H9 (cell line): ENCODE measurements around the gene ULK4. TPM values are rescaled to one million over a fixed set of nuclear protein-coding genes. Genes with fewer than 3 reads are reported as not detected.

Experiments
- DNase-seq: peaks from one replicate; pipeline ENCODE4 v3.0.0-alpha.2; 2017
- H2AFZ ChIP-seq: one replicate; pipeline ENCODE4 v1.6.1; 2013; ENCODE audit warnings: mild to moderate bottlenecking, low read length, control low read depth, moderate library complexity
- H2AK5ac ChIP-seq: 2 replicates; pipeline ENCODE4 v1.6.1; 2013; ENCODE audit warnings: low read length, control low read depth, mixed read lengths; ENCODE audit not compliant: insufficient read length
- H2BK120ac ChIP-seq: one replicate; pipeline ENCODE4 v1.6.1; 2013; ENCODE audit warnings: low read depth, mild to moderate bottlenecking, low read length, control low read depth, inconsistent platforms; ENCODE audit not compliant: poor library complexity, severe bottlenecking
- H2BK12ac ChIP-seq: 2 replicates; pipeline ENCODE4 v1.6.1; 2013; ENCODE audit warnings: low read length, control low read depth, mixed read lengths, low read depth; ENCODE audit not compliant: insufficient read length
- H2BK15ac ChIP-seq: 2 replicates; pipeline ENCODE4 v1.6.1; 2013; ENCODE audit warnings: low read depth, low read length, control low read depth
- H2BK20ac ChIP-seq: one replicate; pipeline ENCODE4 v1.6.1; 2013; ENCODE audit warnings: low read depth, mild to moderate bottlenecking, low read length, control low read depth, inconsistent platforms; ENCODE audit not compliant: poor library complexity, severe bottlenecking
- H2BK5ac ChIP-seq: 2 replicates; pipeline ENCODE4 v1.6.1; 2013; ENCODE audit warnings: low read length, control low read depth, mixed read lengths; ENCODE audit not compliant: insufficient read length
- H3K14ac ChIP-seq: 2 replicates; pipeline ENCODE4 v1.6.1; 2013; ENCODE audit warnings: low read length, control low read depth; ENCODE audit not compliant: insufficient read depth
- H3K18ac ChIP-seq: 2 replicates; pipeline ENCODE4 v1.6.1; 2013; ENCODE audit warnings: low read depth, mild to moderate bottlenecking, mixed read lengths, low read length, control low read depth; ENCODE audit not compliant: insufficient read length
- H3K23ac ChIP-seq: 2 replicates; pipeline ENCODE4 v1.6.1; 2013; ENCODE audit warnings: low read length, control low read depth, mixed read lengths, low read depth; ENCODE audit not compliant: insufficient read length
- H3K23me2 ChIP-seq: 2 replicates; pipeline ENCODE4 v1.6.1; 2013; ENCODE audit warnings: low read depth, mild to moderate bottlenecking, mixed read lengths, low read length, control low read depth; ENCODE audit not compliant: insufficient read length, poor library complexity, severe bottlenecking
- H3K27ac ChIP-seq: 2 replicates; pipeline ENCODE4 v1.5.1; 2013; ENCODE audit warnings: low read length, control low read depth, mixed read lengths, low read depth; ENCODE audit not compliant: insufficient read length
- H3K27me3 ChIP-seq: 2 replicates; pipeline ENCODE4 v1.6.1; 2013; ENCODE audit warnings: low read length, control low read depth, inconsistent platforms; ENCODE audit not compliant: insufficient read depth
- H3K4ac ChIP-seq: 2 replicates; pipeline ENCODE4 v1.6.1; 2013; ENCODE audit warnings: low read depth, mild to moderate bottlenecking, control low read depth, inconsistent platforms, low read length, moderate library complexity
- H3K4me1 ChIP-seq: 2 replicates; pipeline ENCODE4 v1.6.1; 2013; ENCODE audit warnings: low read length, control low read depth, inconsistent platforms; ENCODE audit not compliant: insufficient read depth
- H3K4me2 ChIP-seq: 2 replicates; pipeline ENCODE4 v1.6.1; 2013; ENCODE audit warnings: low read length, control low read depth, mixed read lengths; ENCODE audit not compliant: insufficient read length, insufficient read depth
- H3K56ac ChIP-seq: 2 replicates; pipeline ENCODE4 v1.6.1; 2013; ENCODE audit warnings: low read depth, mild to moderate bottlenecking, mixed read lengths, low read length, control low read depth; ENCODE audit not compliant: insufficient read length
- H3K79me1 ChIP-seq: 2 replicates; pipeline ENCODE4 v1.6.1; 2013; ENCODE audit warnings: low read depth, mild to moderate bottlenecking, moderate library complexity, low read length, control low read depth, inconsistent platforms; ENCODE audit not compliant: insufficient read depth, poor library complexity, severe bottlenecking
- H3K79me2 ChIP-seq: 2 replicates; pipeline ENCODE4 v1.6.1; 2013; ENCODE audit warnings: low read length, control low read depth, inconsistent platforms; ENCODE audit not compliant: insufficient read depth
- H3K9ac ChIP-seq: 2 replicates; pipeline ENCODE4 v1.6.1; 2013; ENCODE audit warnings: low read length, control low read depth, mixed read lengths; ENCODE audit not compliant: insufficient read length; ENCODE audit errors: extremely low read depth
- H3K9me3 ChIP-seq: one replicate; pipeline ENCODE4 v1.6.1; 2013; ENCODE audit warnings: low read depth, low read length, inconsistent platforms; ENCODE audit not compliant: control insufficient read depth
- H3T11ph ChIP-seq: one replicate; pipeline ENCODE4 v1.6.1; 2013; ENCODE audit warnings: mild to moderate bottlenecking, low read length, control low read depth, inconsistent platforms
- H4K20me1 ChIP-seq: one replicate; pipeline ENCODE4 v1.6.1; 2013; ENCODE audit not compliant: control insufficient read depth, insufficient read length, insufficient read depth
- H4K5ac ChIP-seq: 2 replicates; pipeline ENCODE4 v1.6.1; 2013; ENCODE audit warnings: low read depth, mild to moderate bottlenecking, mixed read lengths, low read length, control low read depth; ENCODE audit not compliant: insufficient read length
- H4K8ac ChIP-seq: replicated peaks from 2 replicates; pipeline ENCODE4 v1.6.1; 2013; ENCODE audit warnings: low read length, control low read depth, mixed read lengths, low read depth; ENCODE audit not compliant: insufficient read length
- H4K91ac ChIP-seq: 2 replicates; pipeline ENCODE4 v1.6.1; 2013; ENCODE audit warnings: low read depth, mild to moderate bottlenecking, moderate library complexity, mixed read lengths, low read length, control low read depth; ENCODE audit not compliant: insufficient read length
- H3K27ac Mint-ChIP-seq, 3 experiments: 2 replicates in 2 of 3; 3 replicates in 1 of 3; pipeline ENCODE4 v1.8.0; 2020 to 2021; ENCODE audit warnings: mixed read lengths in 3 of 3, mild to moderate bottlenecking in 1 of 3, moderate library complexity in 1 of 3
- H3K27me3 Mint-ChIP-seq: 2 replicates; pipeline ENCODE4 v1.8.0; 2021; ENCODE audit warnings: low read depth, mild to moderate bottlenecking, moderate library complexity, mixed read lengths
- H3K36me3 Mint-ChIP-seq, 3 experiments: 2 replicates in 2 of 3; 3 replicates in 1 of 3; pipeline ENCODE4 v1.8.0; 2020 to 2021; ENCODE audit warnings: low read depth in 3 of 3, mixed read lengths in 3 of 3; ENCODE audit not compliant: insufficient read depth in 1 of 3
- H3K4me1 Mint-ChIP-seq, 2 experiments: 2 replicates each; pipeline ENCODE4 v1.8.0; 2020; ENCODE audit warnings: mixed read lengths in 2 of 2
- H3K4me3 Mint-ChIP-seq, 2 experiments: 2 replicates in 1 of 2; 3 replicates in 1 of 2; pipeline ENCODE4 v1.8.0; 2020 to 2021; ENCODE audit warnings: mild to moderate bottlenecking in 2 of 2, mixed read lengths in 2 of 2, moderate library complexity in 1 of 2
- H3K9me3 Mint-ChIP-seq, 2 experiments: 2 replicates in 1 of 2; 3 replicates in 1 of 2; pipeline ENCODE4 v1.8.0; 2020; ENCODE audit warnings: mild to moderate bottlenecking in 2 of 2, mixed read lengths in 2 of 2, moderate library complexity in 1 of 2
- WGBS: extraction: QIAGEN DNeasy Blood & Tissue Kit; methylation state at CpG from one replicate; pipeline ENCODE4 v1.1.7; 2013; ENCODE audit warnings: missing lambda C conversion rate, low lambda C conversion rate, mixed read lengths; ENCODE audit not compliant: insufficient read length; ENCODE audit errors: extremely low coverage; 5-methylcytosine and 5-hydroxymethylcytosine counted together
- total RNA-seq: library from RNA; stranded (reverse); gene quantifications from 2 replicates; pipeline ENCODE4 v1.2.1, GENCODE V29; 2021
- TF ChIP-seq, protein P1 (sequence below): fragments of 200-600 bp; sonication (generic); conservative IDR thresholded peaks from 3 replicates; pipeline ENCODE4 v1.8.0; 2021; ENCODE audit warnings: antibody characterized with exemption, mild to moderate bottlenecking

Gene ULK4
- total RNA-seq, 1 experiment from 2014 or later = 12.9 TPM

DNA sequence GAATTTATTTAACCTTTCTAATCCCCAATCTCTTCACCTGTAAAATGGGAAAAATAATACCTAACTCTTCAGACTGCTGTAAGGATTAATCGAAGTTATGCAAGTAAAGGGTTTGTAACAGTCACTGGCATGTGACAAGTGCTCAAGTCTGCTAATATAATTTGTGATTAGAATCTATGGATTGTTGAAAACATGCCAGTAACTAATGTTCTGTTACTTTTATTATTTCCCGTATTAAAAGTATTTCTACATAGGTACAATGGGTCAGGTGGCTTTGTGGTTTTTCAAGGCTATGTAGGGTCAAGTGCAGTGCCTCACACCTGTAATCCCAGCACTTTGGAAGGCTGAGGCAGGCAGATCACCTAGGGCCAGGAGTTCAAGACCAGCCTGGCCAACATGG, 29.4 kb downstream of the ULK4 start:
- H3K27ac ChIP-seq = no peak overlapping the region
- H3K4me1 Mint-ChIP-seq = no peaks in the 10 kb centered on the region

More for the DNA sequence above, 29.4 kb downstream of the ULK4 start:
- Histone ChIP-seq H2BK20ac (no peak overlapping the region), H3K9me3 (no peaks in the 10 kb centered on the region), H2BK5ac (no peak overlapping the region), H2BK15ac (no peak overlapping the region), H2BK12ac (no peak overlapping the region), H2AFZ (no peak overlapping the region), H3K23me2 (no peaks in the 10 kb centered on the region), H3T11ph (no peak overlapping the region), H3K79me1 (no peaks in the 10 kb centered on the region), H3K56ac (no peak overlapping the region), H4K20me1 (no peaks in the 10 kb centered on the region), H4K8ac (no peak overlapping the region), H3K4me2 (no peak overlapping the region), H3K27me3 (no peaks in the 10 kb centered on the region), H3K18ac (no peak overlapping the region), H3K79me2 (no peaks in the 10 kb centered on the region), H4K5ac (no peak overlapping the region), H2BK120ac (no peak overlapping the region), H4K91ac (no peak overlapping the region), H3K14ac (no peak overlapping the region), H3K9ac (no peak overlapping the region), H3K4ac (no peak overlapping the region), H3K4me1 (no peaks in the 10 kb centered on the region), H2AK5ac (no peak overlapping the region), H3K23ac (no peak overlapping the region)
- no peaks in the 10 kb centered on the region for H3K27me3 Mint-ChIP-seq
- DNase-seq = no peak
- TF ChIP-seq, protein P1, sequence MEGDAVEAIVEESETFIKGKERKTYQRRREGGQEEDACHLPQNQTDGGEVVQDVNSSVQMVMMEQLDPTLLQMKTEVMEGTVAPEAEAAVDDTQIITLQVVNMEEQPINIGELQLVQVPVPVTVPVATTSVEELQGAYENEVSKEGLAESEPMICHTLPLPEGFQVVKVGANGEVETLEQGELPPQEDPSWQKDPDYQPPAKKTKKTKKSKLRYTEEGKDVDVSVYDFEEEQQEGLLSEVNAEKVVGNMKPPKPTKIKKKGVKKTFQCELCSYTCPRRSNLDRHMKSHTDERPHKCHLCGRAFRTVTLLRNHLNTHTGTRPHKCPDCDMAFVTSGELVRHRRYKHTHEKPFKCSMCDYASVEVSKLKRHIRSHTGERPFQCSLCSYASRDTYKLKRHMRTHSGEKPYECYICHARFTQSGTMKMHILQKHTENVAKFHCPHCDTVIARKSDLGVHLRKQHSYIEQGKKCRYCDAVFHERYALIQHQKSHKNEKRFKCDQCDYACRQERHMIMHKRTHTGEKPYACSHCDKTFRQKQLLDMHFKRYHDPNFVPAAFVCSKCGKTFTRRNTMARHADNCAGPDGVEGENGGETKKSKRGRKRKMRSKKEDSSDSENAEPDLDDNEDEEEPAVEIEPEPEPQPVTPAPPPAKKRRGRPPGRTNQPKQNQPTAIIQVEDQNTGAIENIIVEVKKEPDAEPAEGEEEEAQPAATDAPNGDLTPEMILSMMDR = no peak
- H3K4me3 Mint-ChIP-seq = no peak overlapping the region
- peaks cover 0 to 2% of the 10 kb centered on the region in 2 experiments; a peak in 2 of 5 replicates for H3K9me3 Mint-ChIP-seq
- peaks cover 15 to 20% (median 18%) of the 10 kb centered on the region in 3 experiments; a peak in 6 of 7 replicates for H3K36me3 Mint-ChIP-seq
- no CpG with 5 or more reads among the region's 2 CpGs for whole genome bisulfite sequencing
- no peak overlapping the region for H3K27ac Mint-ChIP-seq
